HG03025 (cell line): ENCODE results near the gene VPS52.
"Not testable (repeated sequence)": the region's sequence is repeated elsewhere in the genome, so short reads cannot be mapped to it uniquely, and the experiment has no call there.

Experiments used
- ATAC-seq: cut with Tn5 transposase; IDR thresholded peaks from one replicate; pipeline ENCODE4 v1.9.1; 2021; ENCODE audit warnings: mild to moderate bottlenecking, moderate library complexity; ENCODE audit not compliant: unreplicated experiment, low FRiP score

VPS52 gene

GRCh38 chr6:33280539-33280938 is 8.9 kb upstream of the VPS52 start:
- ATAC-seq: no peak

DNA sequence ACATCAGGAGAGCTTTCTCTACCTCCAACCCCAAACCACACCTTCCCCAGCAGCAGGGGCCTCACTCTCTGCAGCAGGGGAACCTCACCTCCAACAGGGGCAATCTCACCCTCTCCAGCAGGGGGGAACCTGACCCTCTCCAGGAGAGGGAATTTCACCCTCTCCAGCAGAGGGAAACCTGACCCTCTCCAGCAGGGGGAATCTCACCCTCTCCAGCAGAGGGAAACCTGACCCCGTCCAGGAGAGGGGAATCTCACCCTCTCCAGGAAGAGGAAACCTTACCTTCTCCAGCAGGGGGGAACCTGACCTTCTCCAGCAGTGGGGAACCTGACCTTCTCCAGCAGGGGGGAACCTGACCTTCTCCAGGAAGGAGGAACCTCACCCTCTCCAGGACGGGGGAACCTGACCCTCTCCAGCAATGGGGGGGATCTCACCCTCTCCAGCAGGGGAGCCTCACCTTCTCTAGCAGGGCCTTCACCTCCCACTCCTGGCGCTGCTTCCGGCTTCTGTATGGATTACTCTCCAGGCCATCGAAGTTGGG is 8.4 kb upstream of the VPS52 start:
- no peak for ATAC-seq

- no peak for ATAC-seq
Observed at GRCh38 chr6:33279257-33279695, 7.6 kb upstream of the VPS52 start.

GRCh38 chr6:33278810-33279209 is 7.1 kb upstream of the VPS52 start:
- ATAC-seq: no peak

GRCh38 chr6:33278392-33278741 is 6.7 kb upstream of the VPS52 start:
- no peak for ATAC-seq

DNA sequence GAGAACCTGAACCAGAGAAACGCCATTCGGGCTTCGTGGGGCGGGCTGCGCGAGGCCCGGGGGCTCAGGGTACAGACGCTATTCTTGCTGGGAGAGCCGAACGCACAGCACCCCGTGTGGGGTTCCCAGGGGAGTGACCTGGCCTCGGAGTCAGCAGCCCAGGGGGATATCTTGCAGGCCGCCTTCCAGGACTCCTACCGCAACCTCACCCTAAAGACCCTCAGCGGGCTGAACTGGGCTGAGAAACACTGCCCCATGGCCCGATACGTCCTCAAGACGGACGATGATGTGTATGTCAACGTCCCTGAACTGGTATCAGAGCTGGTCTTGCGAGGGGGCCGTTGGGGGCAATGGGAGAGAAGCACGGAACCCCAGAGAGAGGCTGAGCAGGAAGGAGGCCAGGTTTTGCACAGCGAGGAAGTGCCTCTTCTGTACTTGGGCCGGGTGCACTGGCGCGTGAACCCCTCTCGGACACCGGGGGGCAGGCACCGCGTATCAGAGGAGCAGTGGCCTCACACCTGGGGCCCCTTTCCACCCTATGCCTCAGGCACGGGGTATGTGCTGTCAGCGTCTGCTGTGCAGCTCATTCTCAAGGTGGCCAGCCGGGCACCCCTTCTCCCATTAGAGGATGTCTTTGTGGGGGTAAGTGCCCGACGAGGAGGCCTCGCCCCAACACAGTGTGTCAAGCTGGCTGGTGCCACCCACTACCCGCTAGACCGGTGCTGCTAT is 6.2 kb upstream of the VPS52 start:
- ATAC-seq: peak; percentile 1

DNA sequence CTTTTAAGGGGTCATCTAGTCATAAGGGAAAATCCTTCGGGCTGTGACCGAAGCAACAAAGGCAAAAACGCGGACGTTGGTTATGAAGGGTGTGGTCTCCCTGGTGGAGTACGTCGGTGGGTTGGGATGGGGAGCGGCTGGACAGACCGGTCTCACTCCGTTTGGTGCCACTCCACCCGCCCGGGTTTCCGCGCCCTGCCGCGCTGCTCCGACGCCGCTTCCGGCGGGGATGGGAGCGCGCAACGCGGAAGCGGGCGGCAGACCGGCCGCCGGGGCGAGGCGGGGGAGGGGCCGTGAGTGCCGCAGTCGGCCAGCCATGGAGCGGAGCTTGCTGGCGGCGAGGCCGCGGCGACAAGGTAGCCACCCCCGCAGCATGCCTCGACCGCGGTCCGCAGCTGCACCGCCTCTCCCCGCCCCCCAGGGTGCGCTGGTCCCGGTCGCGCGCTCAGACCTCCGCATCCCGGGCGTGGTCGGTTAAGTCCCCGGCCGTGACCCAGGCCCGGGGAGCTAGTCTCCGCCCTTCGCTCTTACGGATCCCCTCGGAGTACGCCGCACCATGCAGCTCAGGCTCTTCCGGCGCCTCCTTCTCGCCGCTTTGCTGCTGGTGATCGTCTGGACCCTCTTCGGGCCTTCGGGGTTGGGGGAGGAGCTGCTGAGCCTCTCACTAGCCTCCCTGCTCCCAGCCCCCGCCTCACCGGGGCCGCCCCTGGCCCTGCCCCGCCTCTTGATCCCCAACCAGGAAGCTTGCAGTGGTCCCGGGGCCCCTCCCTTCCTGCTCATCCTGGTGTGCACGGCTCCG is 5.4 kb upstream of the VPS52 start, which contains the start of gene B3GALT4:
B3GALT4 (plus strand) TSS at position 260 of the 799 bp plus-strand sequence; CDS start at position 557, 297 bp downstream.
- ATAC-seq: peak; percentile 51

GRCh38 chr6:33276581-33276863 is 4.8 kb upstream of the VPS52 start:
- no peak for ATAC-seq

DNA sequence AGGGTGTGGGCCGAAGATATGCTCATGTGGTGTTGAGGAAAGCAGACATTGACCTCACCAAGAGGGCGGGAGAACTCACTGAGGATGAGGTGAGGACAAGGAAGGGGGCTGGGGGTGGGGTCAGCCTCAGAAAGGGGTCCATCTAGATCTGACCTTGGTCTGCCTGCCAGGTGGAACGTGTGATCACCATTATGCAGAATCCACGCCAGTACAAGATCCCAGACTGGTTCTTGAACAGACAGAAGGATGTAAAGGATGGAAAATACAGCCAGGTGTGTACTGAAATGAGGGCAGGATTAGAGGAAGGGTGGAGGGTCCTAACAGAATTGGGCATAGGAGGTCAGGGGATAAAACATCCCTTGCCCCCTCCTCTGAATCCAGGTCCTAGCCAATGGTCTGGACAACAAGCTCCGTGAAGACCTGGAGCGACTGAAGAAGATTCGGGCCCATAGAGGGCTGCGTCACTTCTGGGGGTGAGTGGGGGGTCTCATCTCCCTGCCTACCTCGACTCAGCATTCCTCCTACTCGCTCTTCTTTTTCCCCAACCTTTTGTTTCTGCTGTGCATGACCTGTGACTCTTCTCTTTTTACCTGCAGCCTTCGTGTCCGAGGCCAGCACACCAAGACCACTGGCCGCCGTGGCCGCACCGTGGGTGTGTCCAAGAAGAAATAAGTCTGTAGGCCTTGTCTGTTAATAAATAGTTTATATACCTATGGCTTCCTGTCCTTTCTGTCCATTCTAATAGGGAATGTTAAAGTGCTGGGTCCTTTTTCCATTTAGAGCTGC is 4.3 kb upstream of the VPS52 start:
- ATAC-seq: not testable (repeated sequence)

GRCh38 chr6:33273924-33274902 is 2.5 kb upstream of the VPS52 start:
- no peak for ATAC-seq

DNA sequence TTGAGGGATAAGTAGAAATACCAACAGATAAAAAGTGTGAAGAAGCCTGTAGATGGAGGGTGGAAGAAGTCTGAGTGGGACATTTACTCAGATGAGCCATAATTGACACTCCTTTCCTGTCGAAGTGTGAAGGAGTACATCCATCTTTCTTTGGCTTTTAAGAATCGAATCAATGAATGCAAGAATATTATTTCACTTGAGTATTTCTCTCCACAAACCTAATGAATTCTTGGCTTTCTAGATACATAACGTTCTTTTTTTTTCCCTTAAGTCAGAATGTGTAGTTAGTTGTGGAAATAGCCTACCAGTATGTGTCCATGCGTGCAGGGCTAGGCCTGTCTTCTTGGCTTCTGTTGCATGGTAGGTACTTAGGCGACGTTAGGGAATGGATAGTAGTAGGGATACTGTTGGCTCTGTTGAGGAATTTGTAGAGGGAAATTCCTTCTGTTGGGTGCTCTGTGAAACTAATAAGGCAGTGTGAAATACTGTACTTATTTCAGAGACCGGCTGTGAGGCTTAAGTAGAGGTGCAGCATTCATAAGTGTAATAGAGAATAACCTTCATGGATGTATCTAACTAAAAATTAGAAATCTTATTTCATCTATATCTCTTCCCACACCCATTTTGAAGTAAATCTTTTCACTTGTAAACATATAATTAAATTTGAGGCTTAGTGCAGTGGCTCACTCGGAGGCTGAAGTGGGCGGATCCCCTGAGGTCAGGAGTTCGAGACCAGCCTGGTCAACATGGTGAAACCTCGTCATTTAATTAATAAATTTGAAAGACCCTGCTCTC is 1.6 kb upstream of the VPS52 start:
- ATAC-seq: no peak

DNA sequence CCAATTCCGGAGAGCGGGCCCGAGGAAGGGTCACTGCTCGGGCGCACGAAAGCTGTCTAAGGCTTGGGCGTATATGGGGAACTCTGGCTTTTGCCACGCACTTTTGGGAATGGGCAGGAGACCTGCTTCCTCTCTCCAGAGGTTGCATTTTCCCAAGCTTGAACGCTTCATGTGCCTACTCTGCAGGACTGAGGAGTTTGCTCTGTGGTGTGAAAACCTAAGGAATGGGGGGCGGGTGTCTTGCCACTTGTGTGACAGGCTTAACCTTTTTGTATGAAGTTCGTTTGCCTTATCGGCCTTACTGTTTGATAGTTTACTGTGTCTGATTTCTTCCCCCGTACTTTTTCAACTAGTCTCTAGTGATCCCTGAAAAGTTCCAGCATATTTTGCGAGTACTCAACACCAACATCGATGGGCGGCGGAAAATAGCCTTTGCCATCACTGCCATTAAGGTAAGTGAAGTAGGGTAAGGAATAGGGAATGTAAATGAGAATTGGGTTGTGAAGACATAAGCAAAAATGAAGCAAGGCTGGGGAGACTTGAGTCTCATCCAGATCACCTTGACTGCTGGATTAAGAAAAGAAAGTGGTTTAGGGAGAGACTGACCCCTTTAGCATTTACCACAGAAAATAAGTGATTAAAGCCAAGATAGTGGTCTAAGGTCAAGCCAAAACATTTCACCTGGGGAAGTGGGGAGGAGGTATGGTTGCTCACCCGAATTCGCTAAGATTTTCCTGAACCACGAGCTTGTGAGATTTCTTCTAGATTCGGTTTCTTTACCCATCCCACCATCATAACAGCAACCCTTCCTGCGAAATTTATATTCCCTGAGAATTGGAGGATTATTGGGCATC is 826 bp upstream of the VPS52 start:
- peak; percentile 2 for ATAC-seq

DNA sequence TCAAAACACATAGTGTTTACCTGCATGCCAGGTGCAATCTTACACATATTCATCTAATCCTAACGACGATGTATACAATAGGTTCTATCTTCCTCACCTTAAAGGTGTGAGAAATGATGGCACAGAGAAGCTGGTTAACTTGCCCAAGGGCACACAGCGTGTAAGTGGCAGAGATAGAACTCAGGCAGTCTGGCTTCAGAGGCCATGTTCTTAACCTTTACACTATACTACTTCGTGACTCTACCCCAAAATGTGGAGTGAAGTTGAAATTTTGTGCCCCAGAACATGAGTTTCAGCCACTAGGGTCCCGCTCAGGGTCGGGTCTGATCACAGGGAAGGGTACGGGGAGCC is 584 bp downstream of the VPS52 start:
- no peak for ATAC-seq

- ATAC-seq: no peak
Observed at GRCh38 chr6:33264015-33264414, 7.7 kb downstream of the VPS52 start.

DNA sequence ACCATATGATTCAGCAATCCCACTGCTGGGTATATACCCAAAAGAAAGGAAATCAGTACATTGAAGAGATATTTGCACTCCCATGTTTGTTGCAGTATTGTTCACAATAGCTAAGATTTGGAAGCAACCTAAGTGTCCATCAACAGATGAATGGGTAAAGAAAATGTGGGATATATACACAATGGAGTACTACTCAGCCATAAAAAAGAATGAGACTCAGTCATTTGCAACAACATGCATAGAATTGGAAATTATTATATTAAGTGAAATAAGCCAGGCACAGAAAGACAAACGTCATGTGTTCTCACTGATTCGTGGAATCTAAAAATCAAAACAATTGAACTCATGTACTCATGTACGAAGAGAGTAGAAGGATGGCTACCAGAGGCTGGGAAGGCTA is 9.2 kb downstream of the VPS52 start:
- not testable (repeated sequence) for ATAC-seq

GRCh38 chr6:33259032-33259431 is 12.6 kb downstream of the VPS52 start:
- no peak for ATAC-seq

DNA sequence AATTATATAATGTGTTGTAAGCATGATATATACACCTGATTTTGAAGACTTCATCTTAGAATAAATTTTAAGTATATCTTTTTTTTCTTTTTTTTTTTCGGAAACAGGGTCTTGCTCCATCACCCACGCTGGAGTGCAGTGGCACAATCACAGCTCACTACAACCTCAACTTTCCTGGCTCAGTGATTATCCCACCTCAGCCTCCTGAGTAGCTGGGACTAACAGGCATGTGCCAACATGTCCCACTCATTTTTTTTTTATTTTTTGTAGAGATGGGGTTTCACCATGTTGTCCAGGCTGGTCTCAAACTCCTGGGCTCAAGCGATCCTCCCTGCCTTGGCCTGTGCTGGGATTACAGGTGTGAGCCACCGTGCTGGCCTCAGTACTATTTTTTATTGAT is 17.1 kb downstream of the VPS52 start:
- ATAC-seq: no peak

DNA sequence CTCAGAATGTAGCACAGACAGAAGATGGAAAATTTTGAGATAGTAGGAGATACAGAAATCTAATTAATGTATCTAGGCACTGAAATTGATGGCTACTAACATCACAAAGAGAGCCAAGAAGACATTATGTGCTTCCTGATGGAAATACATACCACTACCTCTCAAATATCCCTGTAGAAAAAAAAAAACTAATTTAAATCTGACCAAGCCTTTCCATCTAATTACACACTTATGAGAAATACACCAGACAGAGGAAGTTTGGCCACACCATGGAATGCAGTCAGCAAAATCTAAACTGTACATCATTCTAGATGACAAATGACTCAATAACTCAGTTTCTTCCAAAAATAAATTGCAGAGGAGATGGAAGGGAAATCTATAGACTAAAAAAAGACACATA is 18.9 kb downstream of the VPS52 start:
- ATAC-seq: no peak
